NCI-H1436 treated with DMSO at 0.1 percent for 48 hours (cell line): ENCODE data around the gene CRYGN.

Source experiments
- DNase-seq: peaks from one replicate; lab custom pipeline; 2025; lab: John Stamatoyannopoulos, UW

Gene CRYGN

GRCh38 chr7:151459726-151460473 lies 20.0 kb upstream of the CRYGN start:
- DNase-seq: no peak

- DNase-seq: no peak
Measured at GRCh38 chr7:151457534-151457933, 17.6 kb upstream of the CRYGN start.

- DNase-seq: no peak
Measured at GRCh38 chr7:151456782-151457181, 16.8 kb upstream of the CRYGN start.

- DNase-seq: no peak
Measured at GRCh38 chr7:151456276-151456675, 16.3 kb upstream of the CRYGN start.

- DNase-seq: no peak
Measured at GRCh38 chr7:151455690-151456089, 15.7 kb upstream of the CRYGN start.

GRCh38 chr7:151454932-151455530 lies 15.1 kb upstream of the CRYGN start:
- DNase-seq: no peak

- DNase-seq: no peak
Measured at GRCh38 chr7:151454305-151454704, 14.4 kb upstream of the CRYGN start.

- no peak for DNase-seq
Measured at GRCh38 chr7:151453326-151453791, 13.4 kb upstream of the CRYGN start.

GRCh38 chr7:151452680-151453325 lies 12.9 kb upstream of the CRYGN start:
- no peak for DNase-seq

- DNase-seq: no peak
Measured at GRCh38 chr7:151451626-151452571, 12.0 kb upstream of the CRYGN start.

- no peak for DNase-seq
Measured at GRCh38 chr7:151451156-151451555, 11.2 kb upstream of the CRYGN start.

- DNase-seq: no peak
Measured at GRCh38 chr7:151449990-151450389, 10.0 kb upstream of the CRYGN start.

GRCh38 chr7:151448261-151449252 lies 8.6 kb upstream of the CRYGN start:
- DNase-seq: no peak

GRCh38 chr7:151447901-151448260 lies 7.9 kb upstream of the CRYGN start:
- no peak for DNase-seq

GRCh38 chr7:151447312-151447711 lies 7.4 kb upstream of the CRYGN start:
- DNase-seq: no peak

- no peak for DNase-seq
Measured at GRCh38 chr7:151446412-151446811, 6.5 kb upstream of the CRYGN start.

GRCh38 chr7:151444632-151445031 lies 4.7 kb upstream of the CRYGN start:
- DNase-seq: no peak

GRCh38 chr7:151442776-151443496 lies 3.0 kb upstream of the CRYGN start:
- no peak for DNase-seq

- DNase-seq: no peak
Measured at GRCh38 chr7:151440799-151441445, 981 bp upstream of the CRYGN start.
